ENCODE measurements around the gene CECR2. TPM values are rescaled to one million over a fixed set of nuclear protein-coding genes. Genes with fewer than 3 reads are reported as not detected.

CECR2 gene
- total RNA-seq, 1 donor from 2014 or later, result not detected

GRCh38 chr22:17601031-17601430, 231.8 kb downstream of the CECR2 start:
- intact Hi-C loops (cut with micrococcal nuclease), result no loop called here
- DNase-seq (ENCODE audit: low spot score), result no peak
- Mint-ChIP-seq H3K27me3 (ENCODE audit: low read depth) (no peaks in the 10 kb centered on the region), H3K27ac (no peak overlapping the region), H3K36me3 (ENCODE audit: low read depth) (peaks cover 43% of the 10 kb centered on the region), H3K9me3 (no peaks in the 10 kb centered on the region), H3K4me1 (ENCODE audit: low read depth) (peaks cover 4% of the 10 kb centered on the region), H3K4me3 (ENCODE audit: low read depth) (no peak overlapping the region)

DNA sequence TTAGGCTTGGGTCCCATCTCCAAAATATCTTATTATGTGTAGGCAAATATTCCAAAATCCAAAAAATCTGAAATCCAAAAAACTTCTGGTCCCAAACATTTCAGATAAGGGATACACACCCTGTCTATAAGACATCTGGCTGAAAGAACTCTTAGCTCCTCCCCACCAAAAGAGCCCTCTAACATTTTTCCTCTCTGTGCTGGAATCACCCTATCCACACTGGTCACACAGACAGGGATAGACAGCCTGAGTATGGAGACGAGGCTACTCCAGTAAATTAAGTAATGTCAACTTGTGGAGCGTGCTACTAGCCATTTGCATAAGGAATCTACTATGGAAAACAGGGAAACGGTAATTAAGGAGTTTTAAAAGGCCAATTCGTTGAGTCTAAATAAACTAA, 234.4 kb downstream of the CECR2 start:
- no peak overlapping the region for H3K27ac Mint-ChIP-seq
- DNase-seq (ENCODE audit: low spot score), result no peak

GRCh38 chr22:17606496-17606895, 237.2 kb downstream of the CECR2 start:
- Mint-ChIP-seq H3K27ac (no peak overlapping the region), H3K4me3 (ENCODE audit: low read depth) (no peak overlapping the region), H3K36me3 (ENCODE audit: low read depth) (peaks cover 19% of the 10 kb centered on the region), H3K4me1 (ENCODE audit: low read depth) (peaks cover 4% of the 10 kb centered on the region), H3K9me3 (no peaks in the 10 kb centered on the region), H3K27me3 (ENCODE audit: low read depth) (no peaks in the 10 kb centered on the region)
- intact Hi-C loops (cut with micrococcal nuclease), result no loop called here
- no peak for DNase-seq (ENCODE audit: low spot score)

More for the DNA sequence above, 234.4 kb downstream of the CECR2 start:
- Mint-ChIP-seq H3K4me1 (ENCODE audit: low read depth) (peaks cover 4% of the 10 kb centered on the region), H3K4me3 (ENCODE audit: low read depth) (no peak overlapping the region), H3K9me3 (no peaks in the 10 kb centered on the region), H3K36me3 (ENCODE audit: low read depth) (peaks cover 22% of the 10 kb centered on the region), H3K27me3 (ENCODE audit: low read depth) (no peaks in the 10 kb centered on the region)
- intact Hi-C loops (cut with micrococcal nuclease), result no loop called here

Other genes with a start within 250 kb of the CECR2 start
- 0.05 and 0.09 TPM in 2 replicates for gene TMEM121B, start 248.1 kb upstream of the CECR2 start, total RNA-seq
- gene HDHD5, start 210.2 kb upstream of the CECR2 start, total RNA-seq, result 44.3 and 44.8 TPM in 2 replicates
- 3.9 and 4.5 TPM in 2 replicates for gene ADA2, start 150.0 kb upstream of the CECR2 start, total RNA-seq
- not detected in 2 replicates for gene SLC25A18, start 194.0 kb downstream of the CECR2 start, total RNA-seq